GM12872 (cell line): ENCODE data around the gene CDCA8.

Source experiments
- TF ChIP-seq, protein P1 (sequence below): IDR thresholded peaks from 3 replicates; pipeline ENCODE4 v1.5.1; 2011; ENCODE audit warnings: low read depth, mild to moderate bottlenecking, low read length, moderate library complexity; ENCODE audit not compliant: insufficient read depth

Gene CDCA8

DNA sequence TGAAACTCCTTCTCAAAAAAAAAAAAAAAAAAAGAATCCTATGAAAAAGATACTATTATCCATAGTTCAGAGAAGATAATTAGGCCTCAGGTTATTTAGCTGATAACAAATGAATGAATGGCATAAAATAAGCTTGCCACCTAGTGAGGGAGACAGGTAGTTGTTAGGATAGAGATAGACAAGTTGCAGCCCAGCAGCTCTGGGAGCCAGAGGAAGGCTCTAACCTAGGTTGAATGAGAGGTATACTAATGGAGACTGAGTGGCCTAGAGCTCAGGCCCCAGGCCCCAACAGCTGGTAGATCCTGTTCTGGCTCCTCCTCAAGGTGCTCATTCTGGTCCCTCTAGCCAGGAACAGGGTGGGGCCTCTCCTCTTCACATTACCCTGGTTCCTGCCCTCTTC, 37.0 kb upstream of the CDCA8 start:
- TF ChIP-seq, protein P1, sequence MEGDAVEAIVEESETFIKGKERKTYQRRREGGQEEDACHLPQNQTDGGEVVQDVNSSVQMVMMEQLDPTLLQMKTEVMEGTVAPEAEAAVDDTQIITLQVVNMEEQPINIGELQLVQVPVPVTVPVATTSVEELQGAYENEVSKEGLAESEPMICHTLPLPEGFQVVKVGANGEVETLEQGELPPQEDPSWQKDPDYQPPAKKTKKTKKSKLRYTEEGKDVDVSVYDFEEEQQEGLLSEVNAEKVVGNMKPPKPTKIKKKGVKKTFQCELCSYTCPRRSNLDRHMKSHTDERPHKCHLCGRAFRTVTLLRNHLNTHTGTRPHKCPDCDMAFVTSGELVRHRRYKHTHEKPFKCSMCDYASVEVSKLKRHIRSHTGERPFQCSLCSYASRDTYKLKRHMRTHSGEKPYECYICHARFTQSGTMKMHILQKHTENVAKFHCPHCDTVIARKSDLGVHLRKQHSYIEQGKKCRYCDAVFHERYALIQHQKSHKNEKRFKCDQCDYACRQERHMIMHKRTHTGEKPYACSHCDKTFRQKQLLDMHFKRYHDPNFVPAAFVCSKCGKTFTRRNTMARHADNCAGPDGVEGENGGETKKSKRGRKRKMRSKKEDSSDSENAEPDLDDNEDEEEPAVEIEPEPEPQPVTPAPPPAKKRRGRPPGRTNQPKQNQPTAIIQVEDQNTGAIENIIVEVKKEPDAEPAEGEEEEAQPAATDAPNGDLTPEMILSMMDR: no peak

DNA sequence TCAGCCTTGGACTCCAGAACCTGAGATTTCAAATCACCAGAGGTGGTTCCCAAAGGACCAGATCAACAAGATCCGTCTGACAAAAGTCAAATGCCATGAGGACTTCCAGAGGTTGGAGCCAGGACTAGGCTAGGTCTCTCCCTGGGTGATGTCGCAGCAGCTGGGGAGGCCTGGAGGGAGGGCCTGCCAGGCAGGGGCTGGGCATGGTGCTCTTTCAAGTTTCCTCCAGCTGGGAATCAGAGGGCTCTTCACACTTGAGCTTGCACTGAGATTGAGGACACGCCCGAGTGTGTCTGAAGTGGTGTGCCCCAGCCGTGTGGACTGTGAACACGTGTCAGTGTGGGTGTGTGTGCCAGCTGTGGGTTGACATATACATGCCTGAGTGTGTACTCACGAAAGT, 36.3 kb upstream of the CDCA8 start:
- TF ChIP-seq, protein P1: no peak

- TF ChIP-seq, protein P1: no peak
Observed at GRCh38 chr1:37656881-37657280, 35.4 kb upstream of the CDCA8 start.

DNA sequence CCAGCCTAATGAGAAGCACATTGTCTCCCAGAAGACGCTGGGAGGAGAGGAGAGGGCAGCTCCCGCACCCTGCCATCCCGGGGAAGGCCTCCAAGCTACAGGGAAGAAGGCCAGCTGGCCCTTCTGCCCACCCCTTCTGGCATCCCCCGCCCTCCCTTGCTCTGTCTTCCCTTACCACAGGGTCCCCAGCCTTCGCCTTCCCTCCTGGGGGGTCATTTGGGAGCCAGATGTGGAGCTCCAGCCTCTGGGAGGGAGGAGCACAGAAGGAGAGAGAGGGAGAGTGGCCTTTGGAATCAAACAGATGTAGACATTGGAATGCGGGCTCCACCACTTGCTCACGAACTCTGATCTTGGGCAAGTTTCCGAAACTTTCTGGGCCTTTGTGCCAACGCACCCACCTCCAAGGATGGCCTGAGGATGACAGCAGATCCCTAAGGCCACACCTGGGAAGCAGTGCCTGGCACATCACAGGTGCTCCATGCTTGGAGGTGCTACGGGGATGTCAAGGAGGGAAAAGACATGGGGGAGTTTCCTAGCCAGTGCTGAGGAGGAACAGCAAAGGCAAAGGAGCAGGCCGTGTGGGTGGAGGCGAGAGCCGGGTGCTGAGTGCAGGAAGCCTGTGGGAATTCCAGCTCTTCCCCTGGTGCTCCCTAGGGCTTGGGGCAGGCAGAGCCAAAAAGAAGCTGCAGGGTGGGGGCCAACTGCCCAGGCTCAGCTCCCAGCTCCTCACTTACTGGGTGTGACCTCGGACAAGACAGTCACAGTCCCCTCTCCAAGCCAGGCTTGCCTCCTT, 34.5 kb upstream of the CDCA8 start:
- TF ChIP-seq, protein P1: no peak

DNA sequence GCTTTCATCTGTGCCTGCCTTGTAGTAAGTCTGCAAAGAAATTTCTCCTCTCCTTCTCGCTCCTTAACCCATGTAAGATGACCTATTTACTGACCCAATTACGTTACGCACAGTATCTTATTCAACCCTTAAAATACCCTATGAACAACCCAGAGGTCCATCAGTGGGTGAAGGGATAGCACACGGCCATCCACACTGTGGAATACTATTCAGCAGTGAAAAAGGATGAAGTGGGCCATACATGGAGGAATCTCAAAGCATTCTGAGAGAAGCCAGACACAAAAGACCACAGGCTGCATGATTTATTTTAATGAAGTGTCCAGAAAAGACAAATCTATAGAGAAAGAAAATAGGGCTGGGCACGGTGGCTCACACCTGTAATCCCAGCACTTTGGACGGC, 33.8 kb upstream of the CDCA8 start:
- TF ChIP-seq, protein P1: no peak

GRCh38 chr1:37660664-37661063, 31.7 kb upstream of the CDCA8 start:
- TF ChIP-seq, protein P1: no peak

DNA sequence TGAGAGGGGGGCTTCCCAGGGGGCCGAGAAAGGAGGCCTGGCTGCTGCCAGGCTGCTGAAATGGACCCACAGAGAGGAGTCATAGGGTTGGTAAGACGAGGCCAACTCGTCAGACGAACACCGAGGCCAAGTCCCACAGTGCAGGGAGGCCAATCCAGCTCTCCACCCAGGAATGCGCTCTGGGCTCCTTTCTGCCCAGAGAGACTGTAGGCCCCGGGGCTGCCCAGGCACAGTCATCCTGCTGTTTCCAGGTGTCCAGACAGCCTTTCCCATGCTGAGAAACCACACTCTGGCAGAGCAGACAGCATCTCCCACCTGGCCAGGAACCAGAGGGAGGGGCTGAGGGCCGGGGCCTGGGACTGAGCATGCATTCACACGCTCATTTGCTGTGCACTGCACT, 30.9 kb upstream of the CDCA8 start:
- TF ChIP-seq, protein P1: no peak
